Type B pancreatic cell (in vitro differentiated cells): ENCODE data around the gene RAPGEF5. TPM values are rescaled to one million over a fixed set of nuclear protein-coding genes. Genes with fewer than 3 reads are reported as not detected.

ENCODE experiments used
- DNase-seq: peaks from one replicate; pipeline ENCODE4 v3.0.0; 2021; ENCODE audit warnings: mixed read lengths; ENCODE audit not compliant: unreplicated experiment; ENCODE audit errors: extremely low spot score
- H3K27ac Mint-ChIP-seq: 2 replicates; pipeline ENCODE4 v1.8.0; 2021; ENCODE audit warnings: mild to moderate bottlenecking, mixed read lengths
- H3K27me3 Mint-ChIP-seq: 2 replicates; pipeline ENCODE4 v1.8.0; 2021; ENCODE audit warnings: mixed read lengths
- H3K36me3 Mint-ChIP-seq: 2 replicates; pipeline ENCODE4 v1.8.0; 2021; ENCODE audit warnings: mixed read lengths
- H3K4me1 Mint-ChIP-seq: one replicate; pipeline ENCODE4 v1.8.0; 2021; ENCODE audit warnings: mixed read lengths; ENCODE audit not compliant: unreplicated experiment
- H3K4me3 Mint-ChIP-seq: 2 replicates; pipeline ENCODE4 v1.8.0; 2021; ENCODE audit warnings: mild to moderate bottlenecking, mixed read lengths
- H3K9me3 Mint-ChIP-seq: 2 replicates; pipeline ENCODE4 v1.8.0; 2021; ENCODE audit warnings: mixed read lengths
- total RNA-seq: library from RNA; stranded (reverse); gene quantifications from 2 replicates; pipeline ENCODE4 v1.2.1, GENCODE V29; 2021; ENCODE audit warnings: low replicate concordance
- TF ChIP-seq, protein P1 (sequence below): fragments of 200-600 bp; sonication (generic); conservative IDR thresholded peaks from 2 replicates; pipeline ENCODE4 v1.5.0; 2021; ENCODE audit warnings: antibody characterized with exemption, mild to moderate bottlenecking

Gene RAPGEF5
- total RNA-seq, 1 donor from 2014 or later: 13.3 TPM

DNA sequence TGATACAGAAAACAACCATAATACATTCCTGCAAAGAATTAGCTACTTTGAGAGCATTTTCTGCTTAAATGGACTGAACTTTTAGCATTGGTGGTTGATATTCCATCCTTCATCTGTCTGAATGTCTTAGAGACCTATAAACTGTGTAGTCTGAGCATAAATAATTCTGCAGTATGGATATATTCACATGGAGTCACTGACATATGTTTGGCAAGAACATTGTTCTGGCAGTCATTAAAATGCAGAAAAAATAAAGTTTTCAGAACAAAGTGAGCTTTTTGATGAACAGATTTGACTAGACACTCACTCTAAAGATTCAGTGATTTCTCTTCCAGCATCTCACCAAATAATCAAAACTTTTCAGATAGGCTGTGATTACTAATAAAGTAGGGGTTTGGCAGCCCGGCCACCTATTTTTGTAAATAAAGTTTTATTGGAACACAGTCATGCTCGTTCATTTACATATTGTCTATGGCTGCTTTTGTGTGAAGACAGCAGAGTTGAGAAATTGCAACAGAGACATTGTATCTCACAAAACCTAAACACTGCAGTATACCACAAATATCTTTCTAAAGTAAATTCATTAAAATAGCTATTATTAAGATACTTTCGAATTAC is 44.1 kb upstream of the RAPGEF5 start:
- H3K27ac Mint-ChIP-seq: no peak overlapping the region
- peaks cover 4% of the 10 kb centered on the region for H3K27me3 Mint-ChIP-seq
- DNase-seq: no peak
- H3K4me1 Mint-ChIP-seq: no peaks in the 10 kb centered on the region
- H3K4me3 Mint-ChIP-seq: no peak overlapping the region
- H3K9me3 Mint-ChIP-seq: no peaks in the 10 kb centered on the region
- H3K36me3 Mint-ChIP-seq: peaks cover 3% of the 10 kb centered on the region
- TF ChIP-seq, protein P1, sequence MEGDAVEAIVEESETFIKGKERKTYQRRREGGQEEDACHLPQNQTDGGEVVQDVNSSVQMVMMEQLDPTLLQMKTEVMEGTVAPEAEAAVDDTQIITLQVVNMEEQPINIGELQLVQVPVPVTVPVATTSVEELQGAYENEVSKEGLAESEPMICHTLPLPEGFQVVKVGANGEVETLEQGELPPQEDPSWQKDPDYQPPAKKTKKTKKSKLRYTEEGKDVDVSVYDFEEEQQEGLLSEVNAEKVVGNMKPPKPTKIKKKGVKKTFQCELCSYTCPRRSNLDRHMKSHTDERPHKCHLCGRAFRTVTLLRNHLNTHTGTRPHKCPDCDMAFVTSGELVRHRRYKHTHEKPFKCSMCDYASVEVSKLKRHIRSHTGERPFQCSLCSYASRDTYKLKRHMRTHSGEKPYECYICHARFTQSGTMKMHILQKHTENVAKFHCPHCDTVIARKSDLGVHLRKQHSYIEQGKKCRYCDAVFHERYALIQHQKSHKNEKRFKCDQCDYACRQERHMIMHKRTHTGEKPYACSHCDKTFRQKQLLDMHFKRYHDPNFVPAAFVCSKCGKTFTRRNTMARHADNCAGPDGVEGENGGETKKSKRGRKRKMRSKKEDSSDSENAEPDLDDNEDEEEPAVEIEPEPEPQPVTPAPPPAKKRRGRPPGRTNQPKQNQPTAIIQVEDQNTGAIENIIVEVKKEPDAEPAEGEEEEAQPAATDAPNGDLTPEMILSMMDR: no peak

DNA sequence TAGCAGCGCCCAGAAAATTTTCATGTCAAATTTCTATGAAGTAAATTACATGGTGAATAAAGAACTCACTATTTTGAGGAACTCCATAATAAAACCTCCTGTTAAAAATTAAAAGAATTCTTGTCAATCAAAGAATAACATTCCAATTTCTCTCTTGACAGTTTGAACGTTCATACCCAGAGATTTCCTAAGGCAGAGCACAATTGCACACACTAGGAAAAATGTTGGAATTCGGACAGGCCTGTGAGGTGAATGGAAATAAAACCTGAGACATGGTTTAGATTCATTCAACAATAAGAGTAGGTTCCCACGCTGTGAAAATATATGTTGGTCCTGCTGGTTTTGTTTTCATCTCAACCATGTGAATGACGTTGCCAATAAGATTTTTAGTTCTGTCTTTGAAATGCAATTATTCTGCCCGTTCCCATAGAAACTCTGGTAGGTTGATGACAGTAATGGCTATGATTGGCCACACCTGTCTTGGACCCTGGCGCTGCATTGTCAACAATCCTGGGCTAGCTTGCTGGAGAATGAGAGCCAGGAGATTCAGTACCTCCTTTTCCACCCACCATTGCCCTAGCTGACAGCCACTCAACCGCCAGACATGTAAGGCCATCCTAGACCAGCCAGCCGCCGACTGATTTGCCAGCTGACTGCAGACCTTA is 43.3 kb upstream of the RAPGEF5 start:
- peaks cover 4% of the 10 kb centered on the region for H3K27me3 Mint-ChIP-seq
- H3K36me3 Mint-ChIP-seq: peaks cover 3% of the 10 kb centered on the region
- TF ChIP-seq, protein P1: no peak
- no peaks in the 10 kb centered on the region for H3K4me1 Mint-ChIP-seq
- H3K9me3 Mint-ChIP-seq: no peaks in the 10 kb centered on the region
- no peak overlapping the region for H3K4me3 Mint-ChIP-seq
- no peak overlapping the region for H3K27ac Mint-ChIP-seq
- no peak for DNase-seq

DNA sequence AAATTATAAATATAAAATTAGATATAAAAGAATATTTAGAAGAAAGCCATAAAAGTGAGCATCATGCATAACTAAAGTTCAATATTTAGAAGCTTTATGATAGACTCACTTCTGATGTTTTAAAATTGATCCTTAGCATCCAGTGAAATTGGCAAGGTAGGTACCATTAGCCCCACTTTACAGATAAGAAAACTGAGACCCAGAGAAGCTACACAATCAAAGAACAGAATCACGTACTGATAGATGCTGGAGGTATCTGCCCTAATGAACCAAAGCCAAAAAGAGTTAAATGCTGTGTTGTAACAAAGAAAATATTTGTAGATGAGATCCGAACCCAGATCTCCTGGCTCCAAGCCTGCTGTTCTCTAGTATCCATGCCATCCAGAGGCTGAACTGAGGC is 42.6 kb upstream of the RAPGEF5 start:
- Mint-ChIP-seq H3K4me3 (no peak overlapping the region), H3K27ac (no peak overlapping the region), H3K27me3 (peaks cover 4% of the 10 kb centered on the region), H3K9me3 (no peaks in the 10 kb centered on the region), H3K36me3 (peaks cover 3% of the 10 kb centered on the region), H3K4me1 (no peaks in the 10 kb centered on the region)
- DNase-seq: no peak
- TF ChIP-seq, protein P1: no peak

DNA sequence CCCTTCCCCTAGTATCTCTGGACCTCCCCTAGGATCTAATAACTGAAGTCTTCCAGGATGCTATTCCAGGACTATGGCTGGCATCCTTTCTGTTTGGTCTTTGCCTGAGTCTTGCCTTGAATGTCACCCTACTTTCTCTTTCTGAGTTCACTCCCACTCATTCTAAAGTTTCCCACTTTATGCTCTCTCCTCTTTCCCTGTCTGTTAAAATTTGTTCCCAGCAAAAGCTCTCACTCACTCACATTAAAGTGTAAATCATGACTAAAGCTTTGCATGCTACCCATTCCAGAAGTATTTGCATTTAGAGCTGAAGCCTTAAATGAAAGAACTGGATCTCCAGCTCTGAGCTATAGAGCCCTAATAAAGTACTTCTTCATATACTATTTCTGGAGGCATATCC is 42.1 kb upstream of the RAPGEF5 start:
- no peak for DNase-seq
- Mint-ChIP-seq H3K4me3 (no peak overlapping the region), H3K9me3 (no peaks in the 10 kb centered on the region), H3K4me1 (no peaks in the 10 kb centered on the region), H3K36me3 (peaks cover 3% of the 10 kb centered on the region), H3K27ac (no peak overlapping the region), H3K27me3 (peaks cover 4% of the 10 kb centered on the region)
- TF ChIP-seq, protein P1: no peak

DNA sequence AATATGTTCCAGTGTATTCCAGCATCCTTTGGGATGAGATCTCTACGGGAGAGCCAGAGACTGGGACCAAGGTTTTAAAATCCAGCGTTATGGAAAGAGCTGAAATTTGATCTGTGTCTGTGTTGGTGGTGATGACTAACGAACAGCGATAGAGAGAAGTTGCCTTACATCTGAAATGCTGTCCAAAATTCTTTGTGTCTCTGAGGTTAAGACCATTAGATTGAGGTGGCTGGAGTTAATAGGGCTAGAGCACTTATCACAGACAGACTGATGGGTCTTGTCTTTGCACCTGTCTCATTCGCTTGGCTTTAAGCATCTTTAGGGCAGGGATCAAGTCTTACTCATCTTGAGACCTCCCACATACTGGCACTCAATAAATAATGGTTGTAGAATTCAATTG is 41.0 kb upstream of the RAPGEF5 start:
- Mint-ChIP-seq H3K27me3 (peaks cover 4% of the 10 kb centered on the region), H3K27ac (no peak overlapping the region), H3K36me3 (peaks cover 3% of the 10 kb centered on the region), H3K9me3 (no peaks in the 10 kb centered on the region), H3K4me3 (no peak overlapping the region), H3K4me1 (peaks cover 8% of the 10 kb centered on the region)
- TF ChIP-seq, protein P1: no peak
- no peak for DNase-seq
